NB4 (cell line): ENCODE results near the gene TMEM258.

Source experiments
- DNase-seq: peaks from one replicate; pipeline ENCODE4 v3.0.0; 2010; ENCODE audit warnings: low read depth
- H3K4me3 ChIP-seq: one replicate; pipeline ENCODE4 v1.5.1; 2011; ENCODE audit warnings: mild to moderate bottlenecking, low read depth, low read length, moderate library complexity
- CTCF ChIP-seq: IDR thresholded peaks from one replicate; pipeline ENCODE4 v1.5.1; 2012; ENCODE audit warnings: low read depth, low read length
- MAX ChIP-seq: IDR thresholded peaks from 2 replicates; pipeline ENCODE4 v1.6.1; 2011; ENCODE audit warnings: low read depth, low read length
- MYC ChIP-seq: IDR thresholded peaks from 2 replicates; pipeline ENCODE4 v1.6.1; 2011; ENCODE audit warnings: low read depth, low read length
- POLR2A ChIP-seq: IDR thresholded peaks from 2 replicates; pipeline ENCODE4 v1.6.1; 2011; ENCODE audit warnings: mild to moderate bottlenecking; ENCODE audit not compliant: insufficient read length; ENCODE audit errors: extremely low read depth

Gene TMEM258

GRCh38 chr11:61828379-61828628 is 35.9 kb upstream of the TMEM258 start:
- H3K4me3 ChIP-seq, result peak overlapping the region; percentile 74
- no peak for DNase-seq
- TF ChIP-seq CTCF (no peak), MYC (peak; percentile 4; the same call in 1 of the 2 replicates), MAX (0 out of 2 replicates have a peak, but pooled peaks have one; percentile 17)

- DNase-seq, result peak; percentile 98
- TF ChIP-seq CTCF, result peak; percentile 4
- peak; percentile 79 for TF ChIP-seq POLR2A
- TF ChIP-seq MAX, result peak; percentile 57
- peak; percentile 79 for TF ChIP-seq MYC
- H3K4me3 ChIP-seq, result peak within 1 kb of the TSS; percentile 74
These were observed 35.4 kb upstream of the TMEM258 start, which contains the start of gene FADS2 for GRCh38 chr11:61827571-61828378. FADS2 (plus strand) TSS chr11:61828300; CDS start chr11:61828391, 91 bp downstream.

GRCh38 chr11:61826930-61827570 is 34.7 kb upstream of the TMEM258 start:
- TF ChIP-seq POLR2A, result no peak
- TF ChIP-seq MAX, result peak; percentile 61
- H3K4me3 ChIP-seq, result peak overlapping the region; percentile 74
- peak; percentile 88 for DNase-seq

- no peak for DNase-seq
- TF ChIP-seq POLR2A (no peak), MYC (no peak), MAX (no peak), CTCF (no peak)
- H3K4me3 ChIP-seq, result no peak overlapping the region
These were observed 27.8 kb upstream of the TMEM258 start for GRCh38 chr11:61820174-61820573.

- DNase-seq, result no peak
- TF ChIP-seq MAX (no peak), POLR2A (no peak), MYC (no peak)
- peak overlapping the region; percentile 57 for H3K4me3 ChIP-seq
These were observed 25.2 kb upstream of the TMEM258 start for GRCh38 chr11:61817471-61818202.

- TF ChIP-seq MYC (peak; percentile 89), CTCF (peak; percentile 66), MAX (peak; percentile 84), POLR2A (peak; percentile 57)
- H3K4me3 ChIP-seq, result peak within 1 kb of the TSS; percentile 72
- peak; percentile 99 for DNase-seq
These were observed 24.5 kb upstream of the TMEM258 start, which contains the start of gene FADS1 for GRCh38 chr11:61816736-61817455. FADS1 (minus strand) TSS chr11:61817003; CDS start chr11:61816929, 74 bp downstream.
